GM19468 (cell line): ENCODE measurements around the gene CDCP1.
A peak's percentile ranks its signal among the peaks of the same experiment; 100 is the strongest.
"Not testable (repeated sequence)": the region's sequence is repeated elsewhere in the genome, so short reads cannot be mapped to it uniquely, and the experiment has no call there.

ENCODE experiments used
- ATAC-seq: cut with Tn5 transposase; IDR thresholded peaks from one replicate; pipeline ENCODE4 v1.9.1; 2021; ENCODE audit warnings: mild to moderate bottlenecking, moderate library complexity, moderate number of reproducible peaks; ENCODE audit not compliant: unreplicated experiment; ENCODE audit errors: extremely low read depth

The CDCP1 gene

GRCh38 chr3:45140770-45141155 lies 5.4 kb downstream of the CDCP1 start:
- not testable (repeated sequence) for ATAC-seq

- no peak for ATAC-seq
These were observed 5.9 kb downstream of the CDCP1 start for GRCh38 chr3:45140141-45140769.

GRCh38 chr3:45139372-45140140 lies 6.6 kb downstream of the CDCP1 start:
- ATAC-seq = no peak

GRCh38 chr3:45137656-45138181 lies 8.5 kb downstream of the CDCP1 start:
- ATAC-seq = no peak

- no peak for ATAC-seq
These were observed 10.2 kb downstream of the CDCP1 start for GRCh38 chr3:45135959-45136358.

GRCh38 chr3:45134758-45135521 lies 11.2 kb downstream of the CDCP1 start:
- ATAC-seq = no peak

- ATAC-seq = no peak
These were observed 13.5 kb downstream of the CDCP1 start for GRCh38 chr3:45132568-45133211.

GRCh38 chr3:45131201-45131600 lies 15.0 kb downstream of the CDCP1 start:
- ATAC-seq = no peak

- ATAC-seq = no peak
These were observed 15.7 kb downstream of the CDCP1 start for GRCh38 chr3:45130476-45130875.

- no peak for ATAC-seq
These were observed 17.2 kb downstream of the CDCP1 start for GRCh38 chr3:45128950-45129349.

GRCh38 chr3:45127130-45127822 lies 18.9 kb downstream of the CDCP1 start:
- ATAC-seq = no peak

- no peak for ATAC-seq
These were observed 19.4 kb downstream of the CDCP1 start for GRCh38 chr3:45126730-45127129.

- ATAC-seq = no peak
These were observed 20.6 kb downstream of the CDCP1 start for GRCh38 chr3:45125550-45126026.

- ATAC-seq = no peak
These were observed 21.2 kb downstream of the CDCP1 start for GRCh38 chr3:45124956-45125355.

- ATAC-seq = no peak
These were observed 21.8 kb downstream of the CDCP1 start for GRCh38 chr3:45124352-45124751.

GRCh38 chr3:45123581-45124269 lies 22.5 kb downstream of the CDCP1 start:
- ATAC-seq = no peak

GRCh38 chr3:45123030-45123429 lies 23.1 kb downstream of the CDCP1 start:
- peak; percentile 46 for ATAC-seq

- ATAC-seq = no peak
These were observed 25.6 kb downstream of the CDCP1 start for GRCh38 chr3:45120359-45121158.
